GM19043 (cell line): Measurements from ENCODE around the gene SEC11A.
"Not testable (repeated sequence)": the region's sequence is repeated elsewhere in the genome, so short reads cannot be mapped to it uniquely, and the experiment has no call there.

ENCODE experiments used
- ATAC-seq: cut with Tn5 transposase; IDR thresholded peaks from one replicate; pipeline ENCODE4 v1.9.1; 2021; ENCODE audit warnings: low read depth; ENCODE audit not compliant: unreplicated experiment

The SEC11A gene

GRCh38 chr15:84740691-84741090, 24.8 kb upstream of the SEC11A start:
- no peak for ATAC-seq

DNA sequence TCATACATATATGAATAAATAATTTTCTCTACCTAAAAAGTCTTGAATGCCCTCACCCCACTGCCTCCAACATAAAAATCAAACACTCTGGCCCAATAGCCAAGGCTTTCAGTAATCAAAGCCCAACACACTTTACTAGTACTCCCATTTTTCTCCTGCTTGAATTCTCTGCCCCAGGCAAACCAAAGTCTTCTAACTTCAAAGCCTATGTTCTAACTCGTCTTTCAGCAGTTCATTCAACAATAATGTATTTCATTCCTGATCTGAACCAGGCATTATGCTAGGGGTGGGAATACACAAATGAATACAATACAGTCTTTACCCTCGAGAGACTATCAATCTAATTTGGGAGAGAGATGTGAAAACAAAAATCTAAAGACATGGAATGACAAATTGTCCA, 21.1 kb upstream of the SEC11A start:
- ATAC-seq = no peak

DNA sequence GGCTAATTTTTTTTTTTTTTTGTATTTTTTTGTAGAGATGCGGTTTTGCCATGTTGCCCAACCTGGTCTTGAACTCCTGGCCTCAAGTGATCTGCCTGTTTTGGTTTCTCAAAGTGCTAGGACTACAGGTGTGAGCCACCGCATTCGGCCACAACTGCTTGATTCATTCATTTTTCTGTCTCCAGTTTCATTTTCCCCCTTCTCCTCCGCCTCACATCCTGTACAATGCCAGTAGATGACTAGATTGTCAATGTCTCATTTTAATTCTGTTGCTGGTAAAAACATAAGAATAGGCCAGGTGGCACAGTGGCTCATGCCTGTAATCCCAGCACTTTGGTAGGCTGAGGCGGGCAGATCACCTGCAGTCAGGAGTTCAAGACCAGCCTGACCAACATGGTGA, 20.4 kb upstream of the SEC11A start:
- ATAC-seq = peak; percentile 50

DNA sequence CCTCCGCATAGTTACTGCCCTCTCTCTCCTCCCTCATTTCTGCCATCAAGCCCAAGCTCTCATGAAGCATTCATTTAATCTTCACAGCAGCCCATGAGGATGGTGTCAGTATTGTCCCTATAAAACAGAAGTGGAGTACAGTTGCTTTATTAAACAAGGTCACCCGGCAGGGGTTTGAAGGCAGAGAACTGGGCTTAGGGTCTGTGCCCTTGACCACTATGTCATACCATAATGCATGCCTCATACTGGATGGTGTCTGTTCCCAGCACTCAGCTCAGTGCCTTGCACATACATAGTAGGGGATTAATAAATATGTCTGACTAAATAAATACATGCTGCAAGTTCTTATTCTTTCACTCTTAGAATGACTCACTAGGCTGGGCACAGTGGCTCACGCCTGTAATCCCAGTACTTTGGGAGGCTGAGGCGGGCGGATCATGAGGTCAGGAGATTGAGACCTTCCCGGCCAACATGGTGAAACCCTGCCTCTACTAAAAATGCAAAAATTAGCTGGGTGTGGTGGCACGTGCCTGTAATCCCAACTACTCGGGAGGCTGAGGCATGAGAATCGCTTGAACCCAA, 19.6 kb upstream of the SEC11A start:
- peak; percentile 29 for ATAC-seq

DNA sequence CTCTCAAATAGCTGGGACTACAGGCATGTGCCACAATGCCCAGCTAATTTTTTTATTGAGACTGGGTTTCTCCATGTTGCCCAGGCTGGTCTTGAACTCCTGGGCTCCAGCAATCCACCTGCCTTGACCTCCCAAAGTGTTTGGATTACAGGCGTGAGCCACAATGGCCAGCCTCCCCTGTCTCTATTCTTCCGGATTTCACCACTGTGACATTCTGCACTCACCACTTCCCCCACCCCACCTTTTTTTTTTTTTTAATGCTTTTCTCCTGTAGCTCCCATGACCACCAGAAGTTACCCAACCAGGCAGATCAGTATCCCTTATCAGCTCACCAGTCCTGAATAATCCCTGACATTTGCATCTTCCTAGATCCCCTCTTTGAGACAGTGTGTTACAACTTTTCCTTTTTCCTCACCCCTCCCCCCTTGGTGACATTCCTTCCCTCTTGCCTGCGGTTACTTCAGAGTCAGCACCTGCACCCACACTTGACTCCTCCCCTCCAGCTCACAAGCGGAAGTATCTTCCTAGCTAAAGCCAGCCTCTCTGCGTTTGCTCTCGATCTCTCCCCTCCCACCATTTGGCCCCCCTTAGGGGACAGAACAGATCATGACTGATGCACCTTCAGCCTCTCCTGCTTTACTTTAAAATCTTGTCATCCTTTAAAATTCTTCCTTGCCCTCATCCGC, 19.0 kb upstream of the SEC11A start:
- peak; percentile 60 for ATAC-seq

DNA sequence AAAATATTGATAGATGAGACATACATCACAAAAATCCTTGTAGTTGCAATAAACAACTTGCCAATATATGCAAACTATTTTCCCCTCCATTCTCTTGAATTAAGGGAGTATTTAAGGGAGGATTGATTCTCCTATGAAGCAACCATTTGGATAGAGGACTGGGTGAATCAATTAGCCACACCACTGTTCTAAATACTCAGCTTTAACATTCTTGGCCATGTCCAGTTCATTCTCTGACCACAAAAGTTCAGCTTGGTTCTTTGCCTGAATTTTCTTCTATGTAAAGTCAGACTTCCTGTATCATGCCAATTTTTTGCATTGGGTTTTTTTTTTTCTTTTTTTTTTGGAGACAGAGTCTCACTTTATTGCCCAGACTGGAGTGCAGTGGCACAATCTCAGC, 15.8 kb upstream of the SEC11A start:
- no peak for ATAC-seq

- no peak for ATAC-seq
These were observed 11.5 kb upstream of the SEC11A start for GRCh38 chr15:84727429-84727828.

DNA sequence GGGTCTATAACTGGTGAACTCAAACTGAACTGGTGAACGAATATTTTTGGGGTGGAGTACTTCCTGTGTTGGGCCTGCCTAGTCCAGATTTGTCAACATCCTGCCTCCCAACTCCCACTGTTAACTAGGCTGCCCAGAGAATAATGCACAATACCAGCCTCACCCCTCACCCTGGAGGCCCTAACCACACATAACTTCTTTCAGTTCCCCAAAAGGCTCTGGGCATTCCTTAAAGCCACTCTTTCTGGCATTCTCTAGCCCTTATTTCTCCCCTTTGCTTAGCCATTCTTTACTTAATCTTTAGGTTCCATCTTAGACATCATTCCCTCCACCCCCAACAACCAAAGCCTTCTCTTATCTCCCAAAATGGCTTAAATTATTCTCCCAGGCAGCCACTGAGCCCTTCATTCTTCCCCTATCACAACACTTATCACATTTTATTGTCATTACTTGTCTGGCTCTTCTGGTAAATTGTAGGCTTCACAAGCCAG, 9.1 kb upstream of the SEC11A start:
- ATAC-seq = peak; percentile 76

DNA sequence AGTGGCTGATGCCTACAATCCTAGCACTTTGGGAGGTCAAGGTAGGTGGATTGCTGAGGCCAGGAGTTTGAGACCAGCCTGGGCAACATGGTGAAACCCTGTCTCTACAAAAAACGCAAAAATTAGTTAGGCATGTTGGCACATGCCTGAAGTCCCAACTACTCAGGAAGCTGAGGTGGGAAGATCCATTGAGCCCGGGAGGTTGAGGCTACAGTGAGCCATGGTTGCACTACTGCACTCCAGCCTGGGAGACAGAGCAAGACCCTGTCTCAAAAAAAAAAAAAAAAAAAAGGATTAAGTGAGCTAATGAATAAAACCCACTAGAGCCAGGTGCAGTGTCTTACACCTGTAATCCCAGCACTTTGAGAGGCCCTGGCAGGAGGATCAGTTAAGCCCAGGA, 6.7 kb upstream of the SEC11A start:
- ATAC-seq = no peak

GRCh38 chr15:84721371-84721770, 5.4 kb upstream of the SEC11A start:
- no peak for ATAC-seq

- ATAC-seq = no peak
These were observed 401 bp downstream of the SEC11A start for GRCh38 chr15:84715441-84716035.

DNA sequence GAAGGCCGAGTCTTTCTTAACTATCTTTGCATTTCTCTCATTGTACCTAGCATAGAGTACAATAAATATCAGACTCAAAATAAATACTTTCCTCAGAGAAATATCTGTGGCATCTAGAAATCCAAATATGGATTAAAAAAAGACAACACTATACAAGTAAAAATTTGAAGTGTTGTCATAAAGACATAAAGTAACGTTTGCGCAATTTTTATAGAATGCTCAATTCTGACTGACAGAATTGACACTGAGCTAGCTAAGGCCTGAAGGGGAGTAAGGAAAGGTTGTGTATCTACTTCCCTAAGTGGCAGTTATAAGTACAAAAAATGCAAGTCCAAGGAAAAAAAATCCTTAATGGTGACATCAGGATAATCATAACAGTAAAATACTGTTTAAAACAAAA, 1.1 kb downstream of the SEC11A start:
- ATAC-seq = no peak

DNA sequence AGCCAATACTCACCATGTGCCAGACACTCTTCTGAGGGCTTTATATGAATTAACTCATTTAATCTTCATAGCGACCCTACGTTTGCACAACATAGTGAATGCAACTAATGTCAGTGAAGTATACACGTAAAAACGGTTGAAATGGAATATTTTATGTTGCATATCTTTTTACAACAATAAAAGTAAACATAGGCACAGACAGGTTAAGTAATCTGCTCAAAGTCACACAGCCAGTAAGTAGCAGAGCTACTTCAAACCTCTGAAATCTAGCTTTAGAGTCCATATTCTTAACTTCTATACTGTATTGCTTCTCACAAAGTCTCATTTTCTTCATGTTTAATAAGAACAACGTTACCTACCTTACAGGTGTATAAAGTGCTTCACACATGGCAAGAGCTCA, 1.6 kb downstream of the SEC11A start:
- ATAC-seq = no peak

- no peak for ATAC-seq
These were observed 12.1 kb downstream of the SEC11A start for GRCh38 chr15:84703808-84704207.

DNA sequence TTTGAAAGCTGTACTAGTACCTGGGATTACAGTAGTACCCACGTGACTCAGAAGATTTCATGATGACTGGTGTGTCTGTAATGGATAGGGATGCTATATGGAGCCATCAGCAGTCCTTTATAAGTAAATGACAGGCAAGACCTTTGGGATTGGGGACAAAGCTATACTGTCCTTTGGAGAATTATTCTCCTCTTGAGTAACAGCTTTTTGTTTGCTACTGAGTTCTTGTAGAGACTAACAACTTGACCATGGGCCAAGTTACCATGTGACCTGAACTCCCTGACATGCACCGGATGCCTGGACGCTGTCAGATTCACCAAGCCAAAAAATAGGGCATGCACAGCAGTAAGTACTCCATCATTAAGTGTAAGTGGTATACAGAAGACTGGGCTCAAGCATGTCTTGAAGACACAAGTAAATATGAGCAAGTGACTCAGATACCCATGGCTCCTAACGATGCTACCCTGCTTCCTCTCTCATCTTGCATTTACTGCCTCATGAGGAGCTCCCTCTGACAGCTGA, 12.9 kb downstream of the SEC11A start:
- no peak for ATAC-seq

DNA sequence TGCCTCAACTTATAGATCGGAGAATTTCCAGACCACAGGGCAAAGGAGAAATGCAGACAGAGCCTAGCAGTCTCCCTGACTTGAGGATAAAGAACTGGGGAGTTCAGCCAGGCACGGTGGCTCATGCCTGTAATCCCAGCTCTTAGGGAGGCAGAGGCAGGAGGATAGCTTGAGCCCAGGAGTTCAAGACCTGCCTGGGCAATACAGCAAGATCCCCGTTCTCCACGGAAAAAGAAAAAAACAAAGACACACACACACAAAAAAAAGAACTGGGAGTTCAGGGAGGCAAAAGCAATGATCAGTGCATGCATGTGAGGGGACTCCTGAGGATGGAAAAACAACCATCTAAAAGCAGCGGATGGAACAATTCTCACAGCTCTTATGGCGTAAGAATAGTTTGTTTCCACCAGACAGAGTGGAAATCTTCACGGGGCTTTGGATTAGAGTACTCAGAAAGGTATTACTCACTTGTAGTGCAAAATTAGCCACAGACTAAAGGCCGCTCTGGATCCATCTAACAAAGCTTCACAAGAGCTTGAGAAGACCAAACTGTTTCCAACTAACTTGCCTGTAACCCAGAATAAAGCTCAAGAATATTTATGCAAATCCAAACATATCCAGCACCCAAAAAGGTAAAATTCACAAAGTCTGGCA, 16.3 kb downstream of the SEC11A start:
- ATAC-seq = no peak

- no peak for ATAC-seq
These were observed 18.5 kb downstream of the SEC11A start for GRCh38 chr15:84697236-84697990.

GRCh38 chr15:84696757-84697156, 19.2 kb downstream of the SEC11A start:
- ATAC-seq = no peak

GRCh38 chr15:84690342-84690741, 25.6 kb downstream of the SEC11A start:
- ATAC-seq = no peak

GRCh38 chr15:84689858-84690257, 26.1 kb downstream of the SEC11A start:
- ATAC-seq = no peak

- not testable (repeated sequence) for ATAC-seq
These were observed 29.5 kb downstream of the SEC11A start for GRCh38 chr15:84686446-84686845.
